HepG2 (cell line): ENCODE results near the gene RPS6KA3. TPM values are rescaled to one million over a fixed set of nuclear protein-coding genes. Genes with fewer than 3 reads are reported as not detected.
A peak's percentile ranks its signal among the peaks of the same experiment; 100 is the strongest.

Experiments used
- ETV5 ChIP-seq: IDR thresholded peaks from 2 replicates; pipeline ENCODE4 v1.6.1; 2018; ENCODE audit warnings: missing biosample characterization, missing genetic modification reagents, inconsistent platforms, borderline replicate concordance
- EZH2 ChIP-seq: conservative IDR thresholded peaks from 2 replicates; pipeline ENCODE4 v1.6.1; 2012; ENCODE audit warnings: mild to moderate bottlenecking, low read depth, low read length, moderate library complexity
- GTF3A ChIP-seq: sonication (generic); formaldehyde crosslinking; conservative IDR thresholded peaks from 2 replicates; pipeline ENCODE4 v1.4.0; 2020; ENCODE audit warnings: mild to moderate bottlenecking, missing genetic modification reagents
- HIVEP1 ChIP-seq: sonication (generic); formaldehyde crosslinking; IDR thresholded peaks from 2 replicates; pipeline ENCODE4 v1.4.0; 2020; ENCODE audit warnings: mild to moderate bottlenecking, missing genetic modification reagents
- ISL2 ChIP-seq: sonication (generic); formaldehyde crosslinking; IDR thresholded peaks from 2 replicates; pipeline ENCODE4 v1.5.0; 2020; ENCODE audit warnings: missing genetic modification reagents
- MBNL3 ChIP-seq: fragments of 250-450 bp; sonication (Bioruptor Pico); conservative IDR thresholded peaks from 2 replicates; pipeline ENCODE4 v1.8.0; 2022; ENCODE audit warnings: mild to moderate bottlenecking, inconsistent platforms
- REL ChIP-seq: sonication (generic); formaldehyde crosslinking; conservative IDR thresholded peaks from 2 replicates; pipeline ENCODE4 v1.8.0; 2022; ENCODE audit warnings: mild to moderate bottlenecking, missing genetic modification reagents, moderate library complexity
- SALL1 ChIP-seq: sonication (generic); formaldehyde crosslinking; IDR thresholded peaks from 2 replicates; pipeline ENCODE4 v1.8.0; 2022; ENCODE audit warnings: mild to moderate bottlenecking, missing genetic modification reagents
- SAP130 ChIP-seq: IDR thresholded peaks from 2 replicates; pipeline ENCODE4 v1.6.1; 2016; ENCODE audit warnings: low read depth
- TOE1 ChIP-seq: sonication (generic); formaldehyde crosslinking; IDR thresholded peaks from 2 replicates; pipeline ENCODE4 v1.4.0; 2020; ENCODE audit warnings: mild to moderate bottlenecking, missing genetic modification reagents
- ZNF12 ChIP-seq: sonication (generic); formaldehyde crosslinking; IDR thresholded peaks from 2 replicates; pipeline ENCODE4 v1.5.0; 2020; ENCODE audit warnings: missing genetic modification reagents
- ZNF432 ChIP-seq: sonication (generic); formaldehyde crosslinking; IDR thresholded peaks from 2 replicates; pipeline ENCODE4 v1.5.0; 2020; ENCODE audit warnings: missing genetic modification reagents, mild to moderate bottlenecking, borderline replicate concordance
- polyA plus RNA-seq, 8 experiments: library from polyadenylated mRNA; depleted of rRNA in 3 of 8; stranded (reverse) in 7 of 8; unstranded in 1 of 8; fragments of >200 nt; fragmentation: Illumina TruSeq in 4 of 8; extraction: Trizol in 4 of 8; gene quantifications; 2 replicates each; pipeline versions ENCODE4 v1.2.1 to v1.2.3, GENCODE V29; 2011 to 2016; ENCODE audit warnings: low read depth in 4 of 8, missing spikeins in 1 of 8, mixed read lengths in 1 of 8; ENCODE audit not compliant: insufficient read depth in 1 of 8
- total RNA-seq, 5 experiments: library from RNA; depleted of rRNA; stranded (reverse); fragments of >200 nt; fragmentation: Illumina TruSeq; extraction: Trizol; gene quantifications; 2 replicates each; pipeline ENCODE4 v1.2.3, GENCODE V29; 2016; ENCODE audit warnings: low read depth in 1 of 5
- TF ChIP-seq, protein P1 (sequence below): sonication (generic); formaldehyde crosslinking; IDR thresholded peaks from 2 replicates; pipeline ENCODE4 v1.5.0; 2020; ENCODE audit warnings: mild to moderate bottlenecking, missing genetic modification reagents, borderline replicate concordance
- TF ChIP-seq, protein P2 (sequence below): sonication (generic); formaldehyde crosslinking; IDR thresholded peaks from 2 replicates; pipeline ENCODE4 v1.5.1; 2020; ENCODE audit warnings: mild to moderate bottlenecking, missing genetic modification reagents, moderate library complexity
- TF ChIP-seq, protein P3 (sequence below), 2 experiments: IDR thresholded peaks; 2 replicates each; pipeline ENCODE4 v1.6.1; 2011 to 2012; ENCODE audit warnings: low read length in 2 of 2, borderline replicate concordance in 1 of 2, low read depth in 1 of 2, mild to moderate bottlenecking in 1 of 2, moderate library complexity in 1 of 2

RPS6KA3 gene
- total and polyA plus RNA-seq, 2 of the 13 experiments (the other 11 are each of a cell fraction or from before 2014, with no cell fraction given), result 314 to 357 TPM

DNA sequence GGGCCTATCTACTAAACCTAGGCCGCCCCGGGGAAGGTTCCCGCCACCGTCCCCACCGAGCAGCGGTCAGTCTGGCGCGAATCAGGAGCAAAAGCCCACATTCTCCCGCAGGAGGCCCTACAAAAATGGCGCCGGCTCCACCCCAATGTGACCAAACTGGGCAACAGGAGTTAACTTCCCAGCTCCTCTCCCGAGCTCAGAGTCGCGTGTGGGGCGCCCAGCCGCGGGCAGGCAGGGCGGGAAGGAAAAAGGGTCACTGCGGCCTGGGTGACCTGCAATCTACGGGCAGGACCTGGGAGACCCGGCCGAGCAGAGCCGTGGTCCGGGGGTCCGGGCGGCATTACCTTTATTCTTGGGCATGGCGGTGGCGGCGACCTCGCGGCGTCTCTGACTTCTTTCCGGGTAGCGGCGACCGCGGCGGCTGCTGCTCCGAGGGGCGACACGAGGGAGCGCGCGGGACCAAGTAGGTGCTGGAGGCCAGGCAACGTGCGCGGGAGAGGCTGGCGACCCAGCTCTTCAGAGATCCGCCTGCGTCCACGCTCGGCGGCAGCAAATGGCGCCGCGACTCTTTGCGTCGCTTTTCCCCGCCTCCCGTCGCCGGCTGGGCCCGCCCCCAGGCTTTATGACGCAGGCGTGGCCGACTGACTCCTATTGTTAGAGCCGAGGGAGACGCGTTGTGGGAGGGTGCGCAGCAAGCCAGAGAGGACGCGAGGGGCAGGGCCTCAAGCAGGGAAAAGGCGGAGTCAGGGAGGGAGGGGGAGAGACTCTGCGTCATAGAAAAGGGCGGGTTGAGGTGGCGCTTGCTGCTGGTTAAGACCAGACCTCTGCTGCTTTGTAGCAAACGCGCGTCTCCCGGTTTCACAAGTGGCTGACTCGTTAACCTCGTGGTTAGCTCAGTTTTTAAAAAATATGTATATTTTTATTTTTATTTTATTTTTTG is 125.2 kb downstream of the RPS6KA3 start, which contains the start of gene EIF1AX (continued):
- TF ChIP-seq EZH2 (no peak), ZNF12 (CRISPR knock-in tag) (no peak), GTF3A (CRISPR knock-in tag) (no peak), HIVEP1 (CRISPR knock-in tag) (no peak), SAP130 (CRISPR knock-in tag) (peak; percentile 73; the same call in 1 of the 2 replicates), TOE1 (no peak), REL (CRISPR knock-in tag) (no peak), MBNL3 (no peak), ZNF432 (no peak), SALL1 (peak; percentile 50), ETV5 (CRISPR knock-in tag) (no peak), ISL2 (CRISPR knock-in tag) (no peak)
- TF ChIP-seq, protein P1, sequence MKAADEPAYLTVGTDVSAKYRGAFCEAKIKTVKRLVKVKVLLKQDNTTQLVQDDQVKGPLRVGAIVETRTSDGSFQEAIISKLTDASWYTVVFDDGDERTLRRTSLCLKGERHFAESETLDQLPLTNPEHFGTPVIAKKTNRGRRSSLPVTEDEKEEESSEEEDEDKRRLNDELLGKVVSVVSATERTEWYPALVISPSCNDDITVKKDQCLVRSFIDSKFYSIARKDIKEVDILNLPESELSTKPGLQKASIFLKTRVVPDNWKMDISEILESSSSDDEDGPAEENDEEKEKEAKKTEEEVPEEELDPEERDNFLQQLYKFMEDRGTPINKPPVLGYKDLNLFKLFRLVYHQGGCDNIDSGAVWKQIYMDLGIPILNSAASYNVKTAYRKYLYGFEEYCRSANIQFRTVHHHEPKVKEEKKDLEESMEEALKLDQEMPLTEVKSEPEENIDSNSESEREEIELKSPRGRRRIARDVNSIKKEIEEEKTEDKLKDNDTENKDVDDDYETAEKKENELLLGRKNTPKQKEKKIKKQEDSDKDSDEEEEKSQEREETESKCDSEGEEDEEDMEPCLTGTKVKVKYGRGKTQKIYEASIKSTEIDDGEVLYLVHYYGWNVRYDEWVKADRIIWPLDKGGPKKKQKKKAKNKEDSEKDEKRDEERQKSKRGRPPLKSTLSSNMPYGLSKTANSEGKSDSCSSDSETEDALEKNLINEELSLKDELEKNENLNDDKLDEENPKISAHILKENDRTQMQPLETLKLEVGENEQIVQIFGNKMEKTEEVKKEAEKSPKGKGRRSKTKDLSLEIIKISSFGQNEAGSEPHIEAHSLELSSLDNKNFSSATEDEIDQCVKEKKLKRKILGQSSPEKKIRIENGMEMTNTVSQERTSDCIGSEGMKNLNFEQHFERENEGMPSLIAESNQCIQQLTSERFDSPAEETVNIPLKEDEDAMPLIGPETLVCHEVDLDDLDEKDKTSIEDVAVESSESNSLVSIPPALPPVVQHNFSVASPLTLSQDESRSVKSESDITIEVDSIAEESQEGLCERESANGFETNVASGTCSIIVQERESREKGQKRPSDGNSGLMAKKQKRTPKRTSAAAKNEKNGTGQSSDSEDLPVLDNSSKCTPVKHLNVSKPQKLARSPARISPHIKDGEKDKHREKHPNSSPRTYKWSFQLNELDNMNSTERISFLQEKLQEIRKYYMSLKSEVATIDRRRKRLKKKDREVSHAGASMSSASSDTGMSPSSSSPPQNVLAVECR (CRISPR knock-in tag), result peak; percentile 55; the same call in 1 of the 2 replicates
- TF ChIP-seq, protein P2, sequence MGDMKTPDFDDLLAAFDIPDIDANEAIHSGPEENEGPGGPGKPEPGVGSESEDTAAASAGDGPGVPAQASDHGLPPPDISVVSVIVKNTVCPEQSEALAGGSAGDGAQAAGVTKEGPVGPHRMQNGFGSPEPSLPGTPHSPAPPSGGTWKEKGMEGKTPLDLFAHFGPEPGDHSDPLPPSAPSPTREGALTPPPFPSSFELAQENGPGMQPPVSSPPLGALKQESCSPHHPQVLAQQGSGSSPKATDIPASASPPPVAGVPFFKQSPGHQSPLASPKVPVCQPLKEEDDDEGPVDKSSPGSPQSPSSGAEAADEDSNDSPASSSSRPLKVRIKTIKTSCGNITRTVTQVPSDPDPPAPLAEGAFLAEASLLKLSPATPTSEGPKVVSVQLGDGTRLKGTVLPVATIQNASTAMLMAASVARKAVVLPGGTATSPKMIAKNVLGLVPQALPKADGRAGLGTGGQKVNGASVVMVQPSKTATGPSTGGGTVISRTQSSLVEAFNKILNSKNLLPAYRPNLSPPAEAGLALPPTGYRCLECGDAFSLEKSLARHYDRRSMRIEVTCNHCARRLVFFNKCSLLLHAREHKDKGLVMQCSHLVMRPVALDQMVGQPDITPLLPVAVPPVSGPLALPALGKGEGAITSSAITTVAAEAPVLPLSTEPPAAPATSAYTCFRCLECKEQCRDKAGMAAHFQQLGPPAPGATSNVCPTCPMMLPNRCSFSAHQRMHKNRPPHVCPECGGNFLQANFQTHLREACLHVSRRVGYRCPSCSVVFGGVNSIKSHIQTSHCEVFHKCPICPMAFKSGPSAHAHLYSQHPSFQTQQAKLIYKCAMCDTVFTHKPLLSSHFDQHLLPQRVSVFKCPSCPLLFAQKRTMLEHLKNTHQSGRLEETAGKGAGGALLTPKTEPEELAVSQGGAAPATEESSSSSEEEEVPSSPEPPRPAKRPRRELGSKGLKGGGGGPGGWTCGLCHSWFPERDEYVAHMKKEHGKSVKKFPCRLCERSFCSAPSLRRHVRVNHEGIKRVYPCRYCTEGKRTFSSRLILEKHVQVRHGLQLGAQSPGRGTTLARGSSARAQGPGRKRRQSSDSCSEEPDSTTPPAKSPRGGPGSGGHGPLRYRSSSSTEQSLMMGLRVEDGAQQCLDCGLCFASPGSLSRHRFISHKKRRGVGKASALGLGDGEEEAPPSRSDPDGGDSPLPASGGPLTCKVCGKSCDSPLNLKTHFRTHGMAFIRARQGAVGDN (CRISPR knock-in tag), result peak; percentile 74
- TF ChIP-seq, protein P3, sequence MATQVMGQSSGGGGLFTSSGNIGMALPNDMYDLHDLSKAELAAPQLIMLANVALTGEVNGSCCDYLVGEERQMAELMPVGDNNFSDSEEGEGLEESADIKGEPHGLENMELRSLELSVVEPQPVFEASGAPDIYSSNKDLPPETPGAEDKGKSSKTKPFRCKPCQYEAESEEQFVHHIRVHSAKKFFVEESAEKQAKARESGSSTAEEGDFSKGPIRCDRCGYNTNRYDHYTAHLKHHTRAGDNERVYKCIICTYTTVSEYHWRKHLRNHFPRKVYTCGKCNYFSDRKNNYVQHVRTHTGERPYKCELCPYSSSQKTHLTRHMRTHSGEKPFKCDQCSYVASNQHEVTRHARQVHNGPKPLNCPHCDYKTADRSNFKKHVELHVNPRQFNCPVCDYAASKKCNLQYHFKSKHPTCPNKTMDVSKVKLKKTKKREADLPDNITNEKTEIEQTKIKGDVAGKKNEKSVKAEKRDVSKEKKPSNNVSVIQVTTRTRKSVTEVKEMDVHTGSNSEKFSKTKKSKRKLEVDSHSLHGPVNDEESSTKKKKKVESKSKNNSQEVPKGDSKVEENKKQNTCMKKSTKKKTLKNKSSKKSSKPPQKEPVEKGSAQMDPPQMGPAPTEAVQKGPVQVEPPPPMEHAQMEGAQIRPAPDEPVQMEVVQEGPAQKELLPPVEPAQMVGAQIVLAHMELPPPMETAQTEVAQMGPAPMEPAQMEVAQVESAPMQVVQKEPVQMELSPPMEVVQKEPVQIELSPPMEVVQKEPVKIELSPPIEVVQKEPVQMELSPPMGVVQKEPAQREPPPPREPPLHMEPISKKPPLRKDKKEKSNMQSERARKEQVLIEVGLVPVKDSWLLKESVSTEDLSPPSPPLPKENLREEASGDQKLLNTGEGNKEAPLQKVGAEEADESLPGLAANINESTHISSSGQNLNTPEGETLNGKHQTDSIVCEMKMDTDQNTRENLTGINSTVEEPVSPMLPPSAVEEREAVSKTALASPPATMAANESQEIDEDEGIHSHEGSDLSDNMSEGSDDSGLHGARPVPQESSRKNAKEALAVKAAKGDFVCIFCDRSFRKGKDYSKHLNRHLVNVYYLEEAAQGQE (IDR thresholded peaks at IDR 0.05; ENCODE audit: borderline replicate concordance in 1 of 2, low read depth in 1 of 2, low read length in 2 of 2), result no peak
